ENCODE measurements around the gene SH2D3C.
"Not testable (repeated sequence)": the region's sequence is repeated elsewhere in the genome, so short reads cannot be mapped to it uniquely, and the experiment has no call there.

SH2D3C gene

GRCh38 chr9:127781806-127782205 is 3.3 kb upstream of the SH2D3C start:
- Histone ChIP-seq H3K36me3 (ENCODE audit: insufficient read depth, low read length) (no peaks in the 10 kb centered on the region), H3K4me1 (ENCODE audit: insufficient read depth, low read length) (peaks cover 10% of the 10 kb centered on the region; the same call in 1 of the 2 replicates)

GRCh38 chr9:127780909-127781308 is 2.4 kb upstream of the SH2D3C start:
- not testable (repeated sequence) for H3K9ac ChIP-seq (ENCODE audit: low read depth, low read length); H3K9me3 ChIP-seq (ENCODE audit: control insufficient read depth, insufficient read depth, low read length); H3K36me3 ChIP-seq (ENCODE audit: insufficient read depth, low read length)
- H3K4me1 ChIP-seq (ENCODE audit: insufficient read depth, low read length), result peaks cover 10% of the 10 kb centered on the region; the same call in 1 of the 2 replicates

More at GRCh38 chr9:127781806-127782205, 3.3 kb upstream of the SH2D3C start:
- Histone ChIP-seq H3K9me3 (ENCODE audit: control insufficient read depth, insufficient read depth, low read length) (no peaks in the 10 kb centered on the region), H3K9ac (ENCODE audit: low read depth, low read length) (no peak overlapping the region)

GRCh38 chr9:127780126-127780885 is 1.8 kb upstream of the SH2D3C start:
- Histone ChIP-seq H3K9me3 (ENCODE audit: control insufficient read depth, insufficient read depth, low read length) (no peaks in the 10 kb centered on the region), H3K4me1 (ENCODE audit: insufficient read depth, low read length) (peaks cover 10% of the 10 kb centered on the region; the same call in 1 of the 2 replicates), H3K36me3 (ENCODE audit: insufficient read depth, low read length) (no peaks in the 10 kb centered on the region), H3K9ac (ENCODE audit: low read depth, low read length) (no peak overlapping the region)

GRCh38 chr9:127779136-127779981 is 893 bp upstream of the SH2D3C start:
- H3K9ac ChIP-seq (ENCODE audit: low read depth, low read length), result no peak overlapping the region
- H3K4me1 ChIP-seq (ENCODE audit: insufficient read depth, low read length), result peaks cover 10% of the 10 kb centered on the region; the same call in 1 of the 2 replicates
- no peaks in the 10 kb centered on the region for H3K36me3 ChIP-seq (ENCODE audit: insufficient read depth, low read length)
- H3K9me3 ChIP-seq (ENCODE audit: control insufficient read depth, insufficient read depth, low read length), result no peaks in the 10 kb centered on the region

- Histone ChIP-seq H3K4me1 (ENCODE audit: insufficient read depth, low read length) (peaks cover 10% of the 10 kb centered on the region; the same call in 1 of the 2 replicates), H3K36me3 (ENCODE audit: insufficient read depth, low read length) (no peaks in the 10 kb centered on the region), H3K9ac (ENCODE audit: low read depth, low read length) (no peak overlapping the region), H3K9me3 (ENCODE audit: control insufficient read depth, insufficient read depth, low read length) (no peaks in the 10 kb centered on the region)
Observed at GRCh38 chr9:127777368-127777980, 992 bp downstream of the SH2D3C start.

- H3K9me3 ChIP-seq (ENCODE audit: control insufficient read depth, insufficient read depth, low read length), result no peaks in the 10 kb centered on the region
- H3K36me3 ChIP-seq (ENCODE audit: insufficient read depth, low read length), result no peaks in the 10 kb centered on the region
- H3K4me1 ChIP-seq (ENCODE audit: insufficient read depth, low read length), result peaks cover 10% of the 10 kb centered on the region; the same call in 1 of the 2 replicates
- no peak overlapping the region for H3K9ac ChIP-seq (ENCODE audit: low read depth, low read length)
Observed at GRCh38 chr9:127776924-127777289, 1.6 kb downstream of the SH2D3C start.

GRCh38 chr9:127776195-127776923 is 2.1 kb downstream of the SH2D3C start:
- H3K9ac ChIP-seq (ENCODE audit: low read depth, low read length), result no peak overlapping the region
- peaks cover 10% of the 10 kb centered on the region; the same call in 1 of the 2 replicates for H3K4me1 ChIP-seq (ENCODE audit: insufficient read depth, low read length)
- no peaks in the 10 kb centered on the region for H3K9me3 ChIP-seq (ENCODE audit: control insufficient read depth, insufficient read depth, low read length)
- no peaks in the 10 kb centered on the region for H3K36me3 ChIP-seq (ENCODE audit: insufficient read depth, low read length)

- Histone ChIP-seq H3K4me1 (ENCODE audit: insufficient read depth, low read length) (peaks cover 13% of the 10 kb centered on the region), H3K9ac (ENCODE audit: low read depth, low read length) (no peak overlapping the region), H3K9me3 (ENCODE audit: control insufficient read depth, insufficient read depth, low read length) (no peaks in the 10 kb centered on the region), H3K36me3 (ENCODE audit: insufficient read depth, low read length) (no peaks in the 10 kb centered on the region)
Observed at GRCh38 chr9:127773981-127774380, 4.5 kb downstream of the SH2D3C start.

- H3K4me1 ChIP-seq (ENCODE audit: insufficient read depth, low read length), result peaks cover 14% of the 10 kb centered on the region
- H3K36me3 ChIP-seq (ENCODE audit: insufficient read depth, low read length), result no peaks in the 10 kb centered on the region
- H3K9me3 ChIP-seq (ENCODE audit: control insufficient read depth, insufficient read depth, low read length), result no peaks in the 10 kb centered on the region
- H3K9ac ChIP-seq (ENCODE audit: low read depth, low read length), result no peak overlapping the region
Observed at GRCh38 chr9:127773272-127773671, 5.2 kb downstream of the SH2D3C start.

GRCh38 chr9:127772603-127773002 is 5.9 kb downstream of the SH2D3C start:
- Histone ChIP-seq H3K36me3 (ENCODE audit: insufficient read depth, low read length) (no peaks in the 10 kb centered on the region), H3K9me3 (ENCODE audit: control insufficient read depth, insufficient read depth, low read length) (no peaks in the 10 kb centered on the region), H3K4me1 (ENCODE audit: insufficient read depth, low read length) (peaks cover 21% of the 10 kb centered on the region), H3K9ac (ENCODE audit: low read depth, low read length) (no peak overlapping the region)

GRCh38 chr9:127771570-127772189 is 6.8 kb downstream of the SH2D3C start:
- peaks cover 24% of the 10 kb centered on the region for H3K4me1 ChIP-seq (ENCODE audit: insufficient read depth, low read length)
- no peaks in the 10 kb centered on the region for H3K36me3 ChIP-seq (ENCODE audit: insufficient read depth, low read length)
- H3K9me3 ChIP-seq (ENCODE audit: control insufficient read depth, insufficient read depth, low read length), result no peaks in the 10 kb centered on the region
- peak overlapping the region; percentile 33; the same call in 1 of the 2 replicates for H3K9ac ChIP-seq (ENCODE audit: low read depth, low read length)

GRCh38 chr9:127770905-127771569 is 7.4 kb downstream of the SH2D3C start:
- peak overlapping the region; percentile 61; the same call in 1 of the 2 replicates for H3K9ac ChIP-seq (ENCODE audit: low read depth, low read length)

GRCh38 chr9:127770583-127770904 is 7.9 kb downstream of the SH2D3C start:
- peak overlapping the region; percentile 61; the same call in 1 of the 2 replicates for H3K9ac ChIP-seq (ENCODE audit: low read depth, low read length)
- peaks cover 24% of the 10 kb centered on the region for H3K4me1 ChIP-seq (ENCODE audit: insufficient read depth, low read length)
- H3K36me3 ChIP-seq (ENCODE audit: insufficient read depth, low read length), result no peaks in the 10 kb centered on the region
- H3K9me3 ChIP-seq (ENCODE audit: control insufficient read depth, insufficient read depth, low read length), result no peaks in the 10 kb centered on the region

More at GRCh38 chr9:127770905-127771569, 7.4 kb downstream of the SH2D3C start:
- no peaks in the 10 kb centered on the region for H3K36me3 ChIP-seq (ENCODE audit: insufficient read depth, low read length)
- peaks cover 24% of the 10 kb centered on the region for H3K4me1 ChIP-seq (ENCODE audit: insufficient read depth, low read length)
- H3K9me3 ChIP-seq (ENCODE audit: control insufficient read depth, insufficient read depth, low read length), result no peaks in the 10 kb centered on the region
